Skin of body (tissue), 2 donors: ENCODE measurements around the gene HEXA. TPM values are rescaled to one million over a fixed set of nuclear protein-coding genes. Genes with fewer than 3 reads are reported as not detected.
A peak's percentile ranks its signal among the peaks of the same experiment; 100 is the strongest.

Experiments
- DNase-seq: peaks from one replicate; lab custom pipeline; 2025; lab: John Stamatoyannopoulos, UW
- total RNA-seq: library from RNA; depleted of rRNA; stranded (reverse); fragments of >200 nt; gene quantifications from one replicate; pipeline ENCODE4 v1.2.3, GENCODE V29; 2014

Gene HEXA
- total RNA-seq, 1 donor from 2014 or later, result 54.6 TPM

- peak; percentile 50 for DNase-seq
Observed at GRCh38 chr15:72319985-72320671, 55.7 kb downstream of the HEXA start, which contains the start of gene CELF6. CELF6 (minus strand) TSS chr15:72320157; CDS start chr15:72319874, 283 bp downstream.

- DNase-seq, result peak; percentile 38
Observed at GRCh38 chr15:72319360-72319984, 56.3 kb downstream of the HEXA start.

GRCh38 chr15:72318408-72318942 is 57.3 kb downstream of the HEXA start:
- DNase-seq, result no peak

- peak; percentile 50 for DNase-seq
Observed at GRCh38 chr15:72315706-72316370, 60.0 kb downstream of the HEXA start.

- no peak for DNase-seq
Observed at GRCh38 chr15:72313881-72314280, 61.9 kb downstream of the HEXA start.

GRCh38 chr15:72313448-72313840 is 62.4 kb downstream of the HEXA start:
- DNase-seq, result no peak

- DNase-seq, result peak; percentile 5
Observed at GRCh38 chr15:72312605-72313447, 63.0 kb downstream of the HEXA start.

- no peak for DNase-seq
Observed at GRCh38 chr15:72307026-72307425, 68.8 kb downstream of the HEXA start.

- DNase-seq, result no peak
Observed at GRCh38 chr15:72306211-72306785, 69.5 kb downstream of the HEXA start.

- DNase-seq, result no peak
Observed at GRCh38 chr15:72304596-72304995, 71.2 kb downstream of the HEXA start.

- DNase-seq, result no peak
Observed at GRCh38 chr15:72302955-72303354, 72.9 kb downstream of the HEXA start.

Other genes with a start within 250 kb of the HEXA start
- 0.39 TPM for gene GRAMD2A, start 178.2 kb downstream of the HEXA start, total RNA-seq
- 221 TPM for gene PKM, start 144.8 kb downstream of the HEXA start, total RNA-seq
- 35.0 TPM for gene PARP6, start 103.5 kb downstream of the HEXA start, total RNA-seq
- gene CELF6, start 55.9 kb downstream of the HEXA start, total RNA-seq, result 1.3 TPM
- gene TMEM202, start 22.3 kb upstream of the HEXA start, total RNA-seq, result not detected
- 51.8 TPM for gene ARIH1, start 98.3 kb upstream of the HEXA start, total RNA-seq